Bronchial smooth muscle cell (primary cell): ENCODE data around the gene SCAMP1. TPM values are rescaled to one million over a fixed set of nuclear protein-coding genes. Genes with fewer than 3 reads are reported as not detected.

Experiments used
- total RNA-seq: library from RNA; depleted of rRNA; stranded (reverse); fragments of >200 nt; gene quantifications from 2 replicates; pipeline ENCODE4 v1.2.1, GENCODE V29; 2014

The SCAMP1 gene, protein sequence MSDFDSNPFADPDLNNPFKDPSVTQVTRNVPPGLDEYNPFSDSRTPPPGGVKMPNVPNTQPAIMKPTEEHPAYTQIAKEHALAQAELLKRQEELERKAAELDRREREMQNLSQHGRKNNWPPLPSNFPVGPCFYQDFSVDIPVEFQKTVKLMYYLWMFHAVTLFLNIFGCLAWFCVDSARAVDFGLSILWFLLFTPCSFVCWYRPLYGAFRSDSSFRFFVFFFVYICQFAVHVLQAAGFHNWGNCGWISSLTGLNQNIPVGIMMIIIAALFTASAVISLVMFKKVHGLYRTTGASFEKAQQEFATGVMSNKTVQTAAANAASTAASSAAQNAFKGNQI
- total RNA-seq = 40.4 and 44.6 TPM in 2 replicates

DNA sequence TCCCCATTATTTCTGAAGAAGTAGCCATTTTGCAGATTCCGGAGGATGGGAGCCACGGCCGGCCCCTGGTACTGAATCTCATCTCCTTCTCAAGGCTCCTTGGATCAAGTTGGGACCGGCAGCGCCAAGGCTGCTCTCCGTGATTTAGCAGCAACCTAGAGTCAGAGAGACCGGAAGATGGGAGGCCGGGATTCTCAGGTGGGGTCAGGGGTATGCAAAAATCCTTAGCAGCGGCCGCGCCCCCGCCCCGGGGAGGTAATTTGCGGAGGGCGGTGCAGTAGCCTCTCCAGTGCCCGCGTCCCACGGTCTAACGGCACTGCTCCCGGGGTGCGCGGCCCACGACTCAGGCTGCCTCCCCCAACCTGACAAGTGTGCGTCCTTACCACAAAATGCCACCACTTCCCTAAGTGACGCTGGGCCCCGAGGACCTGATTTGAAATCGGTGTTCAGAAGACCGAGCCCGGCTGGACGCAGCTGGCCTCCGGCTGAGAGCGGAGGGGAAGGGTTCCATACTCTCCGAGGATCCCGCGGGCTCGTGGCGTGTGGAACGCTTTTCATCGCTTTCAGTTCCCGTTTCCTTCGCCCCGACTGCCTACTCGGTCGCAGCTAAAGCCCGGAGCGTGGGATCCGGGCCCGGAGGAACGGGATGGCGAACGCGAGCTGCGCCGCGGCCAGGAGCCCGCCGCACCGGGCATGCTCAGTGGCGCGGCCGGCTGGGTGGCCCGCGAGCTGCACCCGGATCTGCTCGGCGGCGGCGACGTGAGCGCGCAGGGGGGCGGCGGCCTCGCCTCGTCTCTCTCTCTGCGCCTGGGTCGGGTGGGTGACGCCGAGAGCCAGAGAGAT is at the start of gene SCAMP1:
TSS of gene SCAMP1 (plus strand) at position 787 of the 843 bp plus-strand sequence. CDS start at position 842, 55 bp downstream.

Other genes with a start within 250 kb of the SCAMP1 start
- 35.6 and 59.7 TPM in 2 replicates for gene AP3B1, start 65.9 kb upstream of the SCAMP1 start, total RNA-seq